SJSA1 (cell line): ENCODE data around the gene TP73. TPM values are rescaled to one million over a fixed set of nuclear protein-coding genes. Genes with fewer than 3 reads are reported as not detected.

ENCODE experiments used
- DNase-seq, 2 experiments: peaks; one replicate each; pipeline ENCODE4 v3.0.0-alpha.2; 2015 to 2020; ENCODE audit warnings: low spot score in 2 of 2, low read depth in 1 of 2
- H3K27ac ChIP-seq: fragments of 250-450 bp; sonication (Bioruptor Pico); 2 replicates; pipeline ENCODE4 v1.5.1; 2020; ENCODE audit warnings: mild to moderate bottlenecking, moderate library complexity
- H3K27me3 ChIP-seq: fragments of 250-450 bp; sonication (Bioruptor Pico); replicated peaks from 2 replicates; pipeline ENCODE4 v1.5.1; 2020; ENCODE audit warnings: mild to moderate bottlenecking, moderate library complexity
- H3K36me3 ChIP-seq: fragments of 250-450 bp; sonication (Bioruptor Pico); 2 replicates; pipeline ENCODE4 v1.5.1; 2020; ENCODE audit warnings: mild to moderate bottlenecking
- H3K4me1 ChIP-seq: fragments of 250-450 bp; sonication (Bioruptor Pico); replicated peaks from 2 replicates; pipeline ENCODE4 v1.6.1; 2021; ENCODE audit warnings: mild to moderate bottlenecking
- H3K4me3 ChIP-seq: fragments of 250-450 bp; sonication (Bioruptor Pico); 2 replicates; pipeline ENCODE4 v1.5.1; 2020; ENCODE audit warnings: mild to moderate bottlenecking
- H3K9me3 ChIP-seq: fragments of 250-450 bp; sonication (Bioruptor Pico); replicated peaks from 2 replicates; pipeline ENCODE4 v1.5.1; 2020; ENCODE audit warnings: mild to moderate bottlenecking
- total RNA-seq: library from RNA; depleted of rRNA; stranded (reverse); fragments of >200 nt; shearing (Covaris generic); gene quantifications from 2 replicates; pipeline ENCODE4 v1.2.3, GENCODE V29; 2014

Gene TP73
- total RNA-seq, 1 experiment from 2014 or later: 3.4 TPM

GRCh38 chr1:3633344-3634058 lies 18.8 kb upstream of the TP73 start:
- no peaks in the 10 kb centered on the region for H3K27me3 ChIP-seq
- no peaks in the 10 kb centered on the region for H3K9me3 ChIP-seq
- no peak overlapping the region for H3K27ac ChIP-seq
- no peak overlapping the region for H3K4me3 ChIP-seq
- H3K4me1 ChIP-seq: no peaks in the 10 kb centered on the region
- H3K36me3 ChIP-seq: peaks cover 69% of the 10 kb centered on the region
- no peak for DNase-seq

GRCh38 chr1:3634059-3634800 lies 18.1 kb upstream of the TP73 start:
- Histone ChIP-seq H3K27me3 (no peaks in the 10 kb centered on the region), H3K36me3 (peaks cover 66% of the 10 kb centered on the region)
- DNase-seq: no peak

GRCh38 chr1:3636080-3636479 lies 16.2 kb upstream of the TP73 start:
- no peaks in the 10 kb centered on the region for H3K4me1 ChIP-seq
- H3K27me3 ChIP-seq: no peaks in the 10 kb centered on the region
- DNase-seq: no peak
- H3K27ac ChIP-seq: no peak overlapping the region
- H3K9me3 ChIP-seq: no peaks in the 10 kb centered on the region
- H3K4me3 ChIP-seq: no peak overlapping the region
- peaks cover 54% of the 10 kb centered on the region for H3K36me3 ChIP-seq

More at GRCh38 chr1:3634059-3634800, 18.1 kb upstream of the TP73 start:
- H3K9me3 ChIP-seq: no peaks in the 10 kb centered on the region
- no peak overlapping the region for H3K27ac ChIP-seq
- no peaks in the 10 kb centered on the region for H3K4me1 ChIP-seq
- H3K4me3 ChIP-seq: no peak overlapping the region

- H3K9me3 ChIP-seq: no peaks in the 10 kb centered on the region
- DNase-seq: no peak
- no peak overlapping the region for H3K27ac ChIP-seq
- no peaks in the 10 kb centered on the region for H3K27me3 ChIP-seq
- H3K4me1 ChIP-seq: no peaks in the 10 kb centered on the region
- peaks cover 51% of the 10 kb centered on the region for H3K36me3 ChIP-seq
- H3K4me3 ChIP-seq: no peak overlapping the region
Measured at GRCh38 chr1:3636531-3636930, 15.8 kb upstream of the TP73 start.

- Histone ChIP-seq H3K4me1 (no peaks in the 10 kb centered on the region), H3K4me3 (no peak overlapping the region), H3K27ac (no peak overlapping the region), H3K27me3 (no peaks in the 10 kb centered on the region), H3K36me3 (peaks cover 45% of the 10 kb centered on the region), H3K9me3 (no peaks in the 10 kb centered on the region)
- DNase-seq: no peak
Measured at GRCh38 chr1:3638027-3638426, 14.3 kb upstream of the TP73 start.

- Histone ChIP-seq H3K36me3 (peaks cover 45% of the 10 kb centered on the region), H3K27me3 (no peaks in the 10 kb centered on the region), H3K27ac (no peak overlapping the region), H3K9me3 (no peaks in the 10 kb centered on the region), H3K4me1 (no peaks in the 10 kb centered on the region), H3K4me3 (no peak overlapping the region)
- DNase-seq: no peak
Measured at GRCh38 chr1:3638676-3639075, 13.6 kb upstream of the TP73 start.

GRCh38 chr1:3639397-3639911 lies 12.9 kb upstream of the TP73 start:
- no peaks in the 10 kb centered on the region for H3K9me3 ChIP-seq
- no peaks in the 10 kb centered on the region for H3K27me3 ChIP-seq
- H3K36me3 ChIP-seq: peaks cover 43% of the 10 kb centered on the region
- no peak overlapping the region for H3K4me3 ChIP-seq
- no peaks in the 10 kb centered on the region for H3K4me1 ChIP-seq
- no peak overlapping the region for H3K27ac ChIP-seq
- DNase-seq: no peak

GRCh38 chr1:3640121-3640837 lies 12.0 kb upstream of the TP73 start:
- no peaks in the 10 kb centered on the region for H3K4me1 ChIP-seq
- peaks cover 39% of the 10 kb centered on the region for H3K36me3 ChIP-seq
- H3K9me3 ChIP-seq: no peaks in the 10 kb centered on the region
- no peak for DNase-seq
- H3K27me3 ChIP-seq: no peaks in the 10 kb centered on the region
- no peak overlapping the region for H3K27ac ChIP-seq
- no peak overlapping the region for H3K4me3 ChIP-seq

GRCh38 chr1:3641046-3641760 lies 11.1 kb upstream of the TP73 start:
- no peaks in the 10 kb centered on the region for H3K4me1 ChIP-seq

GRCh38 chr1:3641816-3642215 lies 10.5 kb upstream of the TP73 start:
- no peak for DNase-seq
- H3K4me1 ChIP-seq: no peaks in the 10 kb centered on the region

More at GRCh38 chr1:3641046-3641760, 11.1 kb upstream of the TP73 start:
- Histone ChIP-seq H3K4me3 (no peak overlapping the region), H3K27me3 (no peaks in the 10 kb centered on the region), H3K27ac (no peak overlapping the region), H3K9me3 (no peaks in the 10 kb centered on the region), H3K36me3 (peaks cover 40% of the 10 kb centered on the region)
- DNase-seq: no peak

GRCh38 chr1:3642919-3643675 lies 9.2 kb upstream of the TP73 start:
- H3K36me3 ChIP-seq: peaks cover 34% of the 10 kb centered on the region
- DNase-seq: no peak
- no peak overlapping the region for H3K4me3 ChIP-seq
- H3K9me3 ChIP-seq: no peaks in the 10 kb centered on the region
- H3K27me3 ChIP-seq: no peaks in the 10 kb centered on the region
- no peak overlapping the region for H3K27ac ChIP-seq
- H3K4me1 ChIP-seq: no peaks in the 10 kb centered on the region

More at GRCh38 chr1:3641816-3642215, 10.5 kb upstream of the TP73 start:
- H3K4me3 ChIP-seq: no peak overlapping the region
- H3K27me3 ChIP-seq: no peaks in the 10 kb centered on the region
- H3K36me3 ChIP-seq: peaks cover 40% of the 10 kb centered on the region
- H3K27ac ChIP-seq: no peak overlapping the region
- H3K9me3 ChIP-seq: no peaks in the 10 kb centered on the region

GRCh38 chr1:3644273-3644672 lies 8.0 kb upstream of the TP73 start:
- H3K27ac ChIP-seq: no peak overlapping the region
- H3K27me3 ChIP-seq: no peaks in the 10 kb centered on the region
- H3K4me3 ChIP-seq: no peak overlapping the region
- H3K36me3 ChIP-seq: peaks cover 25% of the 10 kb centered on the region
- H3K4me1 ChIP-seq: no peaks in the 10 kb centered on the region
- H3K9me3 ChIP-seq: no peaks in the 10 kb centered on the region
- DNase-seq: no peak

GRCh38 chr1:3645247-3645646 lies 7.1 kb upstream of the TP73 start:
- Histone ChIP-seq H3K9me3 (no peaks in the 10 kb centered on the region; the same call in 1 of the 2 replicates), H3K27me3 (no peaks in the 10 kb centered on the region), H3K36me3 (peaks cover 25% of the 10 kb centered on the region), H3K27ac (no peak overlapping the region), H3K4me3 (no peak overlapping the region), H3K4me1 (no peaks in the 10 kb centered on the region)
- DNase-seq: no peak
